Body of pancreas (tissue), 4 donors: ENCODE measurements around the gene IGBP1. TPM values are rescaled to one million over a fixed set of nuclear protein-coding genes. Genes with fewer than 3 reads are reported as not detected.
"Not testable (repeated sequence)": the region's sequence is repeated elsewhere in the genome, so short reads cannot be mapped to it uniquely, and the experiment has no call there.

Experiments
- ATAC-seq: fragments of 150-250 bp; one replicate; pipeline ENCODE4 v1.9.1; 2016
- DNase-seq, 4 donors: peaks; one replicate each; pipeline ENCODE4 v3.0.0-alpha.2; 2019
- H3K27ac ChIP-seq, 4 donors: fragments of 200-600 bp; sonication (generic); 1 replicate in 3 of 4; 2 replicates in 1 of 4; pipeline versions ENCODE4 v1.5.1 to v1.6.1; 2016 to 2019; ENCODE audit warnings: mild to moderate bottlenecking in 1 of 4, mixed read lengths in 1 of 4, moderate library complexity in 1 of 4
- H3K27me3 ChIP-seq, 2 donors: fragments of 200-600 bp; sonication (generic); one replicate each; pipeline ENCODE4 v1.6.0; 2016; ENCODE audit warnings: mild to moderate bottlenecking in 1 of 2
- H3K36me3 ChIP-seq, 2 donors: fragments of 200-600 bp; sonication (generic); replicated peaks in 1 of 2; 2 replicates each; pipeline ENCODE4 v1.5.1; 2016; ENCODE audit warnings: low read depth in 2 of 2; ENCODE audit not compliant: insufficient read depth in 1 of 2
- H3K4me1 ChIP-seq: fragments of 200-600 bp; sonication (generic); one replicate; pipeline ENCODE4 v1.6.0; 2016
- H3K4me3 ChIP-seq, 2 donors: fragments of 200-600 bp; sonication (generic); 1 replicate in 1 of 2; 2 replicates in 1 of 2; pipeline ENCODE4 v1.5.1; 2016 to 2019
- H3K9me3 ChIP-seq, 3 donors: fragments of 200-600 bp; sonication (generic); 1 replicate in 2 of 3; 2 replicates in 1 of 3; pipeline ENCODE4 v1.5.1; 2016
- POLR2A ChIP-seq, 3 donors: fragments of 450-650 bp; IDR thresholded peaks; one replicate each; pipeline ENCODE4 v1.6.1; 2016; ENCODE audit warnings: antibody characterized with exemption in 3 of 3, mild to moderate bottlenecking in 2 of 3
- whole genome bisulfite sequencing, 2 donors: methylation state at CpG; one replicate each; pipeline ENCODE4 v1.1.5; 2017; 5-methylcytosine and 5-hydroxymethylcytosine counted together
- intact Hi-C: fragments of 100-400 bp; cut with DNase I; formaldehyde crosslinking; loops from one replicate; pipeline ENCODE4 v1.15.1; 2023
- total RNA-seq, 2 donors: library from RNA; depleted of rRNA; stranded (reverse); fragments of >200 nt; gene quantifications; one replicate each; pipeline ENCODE4 v1.1.0, GENCODE V29; 2016
- TF ChIP-seq, protein P1 (sequence below), 7 experiments: fragments of 450-650 bp in 4 of 7; fragments of 200-600 bp in 3 of 7; sonication (generic) in 3 of 7; IDR thresholded peaks; one replicate each; pipeline ENCODE4 v1.5.1; 2016 to 2019; ENCODE audit warnings: antibody characterized with exemption in 7 of 7

IGBP1 gene
- total RNA-seq, 2 donors from 2014 or later, result 39.9 to 64.1 TPM

DNA sequence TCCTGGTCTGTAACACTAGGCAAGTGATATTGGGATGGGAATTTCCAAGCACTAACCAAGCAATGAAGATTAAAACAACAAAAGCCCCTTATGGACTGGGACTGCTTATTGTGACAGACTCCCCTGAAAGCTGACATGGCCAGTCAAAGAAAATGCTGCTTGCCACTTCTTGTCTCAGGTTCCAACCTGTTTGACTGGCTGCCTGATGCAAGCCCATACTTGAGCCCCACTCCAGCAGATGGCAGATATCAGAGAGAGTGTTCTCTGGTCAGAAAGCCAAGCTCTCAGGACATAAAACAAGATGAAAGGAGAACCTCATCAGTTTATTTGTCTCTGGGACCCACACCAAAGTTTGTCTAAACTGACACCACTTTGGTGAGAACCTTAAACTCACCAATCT, 15.5 kb upstream of the IGBP1 start:
- intact Hi-C loops, result no loop called here
- Histone ChIP-seq H3K4me3 (no peak overlapping the region), H3K27ac (no peak overlapping the region), H3K9me3 (no peaks in the 10 kb centered on the region), H3K4me1 (no peaks in the 10 kb centered on the region), H3K36me3 (no peaks in the 10 kb centered on the region), H3K27me3 (no peaks in the 10 kb centered on the region)
- no peak for ATAC-seq
- no peak for TF ChIP-seq POLR2A (IDR thresholded peaks at IDR 0.05)
- TF ChIP-seq, protein P1, sequence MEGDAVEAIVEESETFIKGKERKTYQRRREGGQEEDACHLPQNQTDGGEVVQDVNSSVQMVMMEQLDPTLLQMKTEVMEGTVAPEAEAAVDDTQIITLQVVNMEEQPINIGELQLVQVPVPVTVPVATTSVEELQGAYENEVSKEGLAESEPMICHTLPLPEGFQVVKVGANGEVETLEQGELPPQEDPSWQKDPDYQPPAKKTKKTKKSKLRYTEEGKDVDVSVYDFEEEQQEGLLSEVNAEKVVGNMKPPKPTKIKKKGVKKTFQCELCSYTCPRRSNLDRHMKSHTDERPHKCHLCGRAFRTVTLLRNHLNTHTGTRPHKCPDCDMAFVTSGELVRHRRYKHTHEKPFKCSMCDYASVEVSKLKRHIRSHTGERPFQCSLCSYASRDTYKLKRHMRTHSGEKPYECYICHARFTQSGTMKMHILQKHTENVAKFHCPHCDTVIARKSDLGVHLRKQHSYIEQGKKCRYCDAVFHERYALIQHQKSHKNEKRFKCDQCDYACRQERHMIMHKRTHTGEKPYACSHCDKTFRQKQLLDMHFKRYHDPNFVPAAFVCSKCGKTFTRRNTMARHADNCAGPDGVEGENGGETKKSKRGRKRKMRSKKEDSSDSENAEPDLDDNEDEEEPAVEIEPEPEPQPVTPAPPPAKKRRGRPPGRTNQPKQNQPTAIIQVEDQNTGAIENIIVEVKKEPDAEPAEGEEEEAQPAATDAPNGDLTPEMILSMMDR (IDR thresholded peaks at IDR 0.05), result no peak
- no peak for DNase-seq

DNA sequence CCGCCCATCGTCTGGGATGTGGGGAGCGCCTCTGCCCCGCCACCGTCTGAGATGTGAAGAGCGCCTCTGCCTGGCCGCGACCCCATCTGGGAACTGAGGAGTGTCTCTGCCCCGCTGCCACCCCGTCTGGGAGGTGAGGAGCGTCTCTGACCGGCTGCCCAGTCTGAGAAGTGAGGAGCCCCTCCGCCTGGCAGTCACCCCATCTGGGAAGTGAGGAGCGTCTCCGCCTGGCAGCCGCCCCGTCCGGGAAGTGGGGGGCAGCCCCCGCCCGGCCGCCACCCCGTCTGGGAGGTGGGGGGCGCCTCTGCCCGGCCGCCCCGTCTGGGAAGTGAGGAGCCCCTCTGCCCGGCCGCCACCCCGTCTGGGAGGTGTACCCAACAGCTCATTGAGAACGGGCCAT, 10.2 kb upstream of the IGBP1 start:
- H3K27me3 ChIP-seq, H3K4me3 ChIP-seq, H3K36me3 ChIP-seq, ATAC-seq, intact Hi-C loops, H3K4me1 ChIP-seq, DNase-seq, H3K9me3 ChIP-seq, H3K27ac ChIP-seq: not testable (repeated sequence)
- WGBS, 2 donors, result 40% methylated on average over 2 of the region's 30 CpGs; no CpG with 5 or more reads in 1 of the 2 donors

DNA sequence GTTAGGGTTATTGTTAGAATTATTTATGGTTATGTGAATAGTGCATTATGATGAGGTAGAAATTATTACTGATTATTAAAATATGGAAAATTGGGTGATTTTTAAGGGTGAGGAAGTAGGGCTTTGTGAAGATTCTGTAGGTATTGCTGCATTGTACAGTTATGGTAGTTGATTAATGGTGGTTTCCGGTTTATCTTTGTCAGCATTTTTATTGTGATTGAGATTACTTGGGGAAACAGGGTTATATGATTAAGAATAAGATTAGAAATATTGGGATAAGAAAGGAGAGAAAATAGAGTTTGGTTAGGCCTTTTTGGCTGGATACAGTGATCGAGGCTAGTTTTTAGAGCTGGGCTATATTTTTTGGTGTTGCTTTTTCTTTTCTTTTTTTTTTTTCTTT, 8.6 kb upstream of the IGBP1 start:
- TF ChIP-seq, protein P1 (IDR thresholded peaks at IDR 0.05), result no peak
- no peaks in the 10 kb centered on the region for H3K9me3 ChIP-seq
- DNase-seq, result no peak
- H3K27me3 ChIP-seq, result no peaks in the 10 kb centered on the region
- H3K4me3 ChIP-seq, result no peak overlapping the region
- 68 to 70% methylated on average over 2 of the region's 2 CpGs for WGBS, 2 donors
- ATAC-seq, result no peak
- intact Hi-C loops, result no loop called here
- H3K36me3 ChIP-seq, result no peaks in the 10 kb centered on the region
- H3K4me1 ChIP-seq, result no peaks in the 10 kb centered on the region
- H3K27ac ChIP-seq, result no peak overlapping the region

DNA sequence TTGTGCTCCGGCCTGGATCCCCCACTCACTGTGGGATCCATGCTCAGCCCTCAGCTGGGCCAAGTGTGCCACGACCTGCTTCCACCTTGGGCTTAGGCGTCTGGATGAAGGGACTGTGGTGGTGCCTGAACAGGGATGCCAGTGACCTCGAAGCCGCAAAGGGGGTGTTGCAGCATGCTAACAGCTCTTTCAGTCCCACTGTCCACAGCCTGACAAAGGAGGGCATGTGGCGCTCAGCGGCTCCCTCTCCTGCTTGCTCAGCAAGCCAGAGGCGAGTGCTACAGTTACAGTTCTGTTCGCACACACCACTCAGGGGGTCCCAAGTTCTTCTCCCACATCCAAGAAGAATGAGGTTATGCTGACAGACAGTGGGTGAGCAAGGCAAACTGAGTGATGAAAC, 5.2 kb upstream of the IGBP1 start:
- intact Hi-C loops, result no loop called here
- ATAC-seq, result no peak

DNA sequence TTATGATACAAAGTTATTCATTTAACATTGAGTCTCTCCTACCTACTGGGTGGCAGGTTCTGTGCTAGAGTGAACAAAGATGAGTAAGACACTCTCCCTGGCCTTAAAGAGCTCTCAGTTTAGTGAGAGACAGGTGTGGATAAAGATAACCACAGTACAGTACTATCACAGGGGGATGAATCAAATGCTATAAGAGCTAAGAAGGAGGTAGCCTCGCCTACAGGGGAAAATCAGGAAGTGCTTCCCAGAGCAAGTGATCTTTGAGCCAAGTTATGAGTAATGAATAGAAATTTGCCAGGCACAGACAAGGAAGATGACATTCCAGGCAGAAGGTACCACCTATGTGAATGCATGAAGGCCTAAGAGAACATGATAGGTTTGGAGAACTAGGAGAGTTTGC, 3.4 kb upstream of the IGBP1 start:
- WGBS, 2 donors, result 38 to 43% methylated on average over 1 of the region's 1 CpG
- intact Hi-C loops, result no loop called here
- no peak for TF ChIP-seq POLR2A (IDR thresholded peaks at IDR 0.05)
- TF ChIP-seq, protein P1 (IDR thresholded peaks at IDR 0.05), result no peak
- Histone ChIP-seq H3K27me3 (no peaks in the 10 kb centered on the region), H3K4me1 (peaks cover 5% of the 10 kb centered on the region), H3K4me3 (no peak overlapping the region), H3K9me3 (no peaks in the 10 kb centered on the region), H3K27ac (no peak overlapping the region), H3K36me3 (no peaks in the 10 kb centered on the region)
- DNase-seq (no peak), ATAC-seq (no peak)

More for the DNA sequence above, 5.2 kb upstream of the IGBP1 start:
- 45 to 57% methylated on average over 2 to 5 of the region's 9 CpGs for WGBS, 2 donors
- Histone ChIP-seq H3K27ac (no peak overlapping the region), H3K36me3 (no peaks in the 10 kb centered on the region), H3K27me3 (no peaks in the 10 kb centered on the region), H3K9me3 (no peaks in the 10 kb centered on the region), H3K4me1 (no peaks in the 10 kb centered on the region), H3K4me3 (no peak overlapping the region)
- DNase-seq, result no peak
- TF ChIP-seq POLR2A (IDR thresholded peaks at IDR 0.05), result no peak
- TF ChIP-seq, protein P1 (IDR thresholded peaks at IDR 0.05), result no peak
